GM21423 (cell line): ENCODE measurements around the gene MYBPC2.
"Not testable (repeated sequence)": the region's sequence is repeated elsewhere in the genome, so short reads cannot be mapped to it uniquely, and the experiment has no call there.

ENCODE experiments used
- ATAC-seq: cut with Tn5 transposase; IDR thresholded peaks from one replicate; pipeline ENCODE4 v1.9.1; 2021; ENCODE audit warnings: mild to moderate bottlenecking, moderate library complexity; ENCODE audit not compliant: unreplicated experiment

The MYBPC2 gene

GRCh38 chr19:50457300-50457699 is 24.6 kb downstream of the MYBPC2 start:
- no peak for ATAC-seq

GRCh38 chr19:50458396-50459066 is 25.8 kb downstream of the MYBPC2 start:
- no peak for ATAC-seq

- no peak for ATAC-seq
These were observed 26.4 kb downstream of the MYBPC2 start for GRCh38 chr19:50459067-50459456.

GRCh38 chr19:50459638-50460037 is 26.9 kb downstream of the MYBPC2 start:
- no peak for ATAC-seq

GRCh38 chr19:50460161-50460765 is 27.6 kb downstream of the MYBPC2 start:
- peak; percentile 55 for ATAC-seq

- ATAC-seq: peak; percentile 44
These were observed 28.6 kb downstream of the MYBPC2 start for GRCh38 chr19:50461066-50461875.

GRCh38 chr19:50462970-50463369 is 30.3 kb downstream of the MYBPC2 start:
- no peak for ATAC-seq

- ATAC-seq: no peak
These were observed 31.7 kb downstream of the MYBPC2 start for GRCh38 chr19:50464348-50464747.

GRCh38 chr19:50465000-50465399 is 32.3 kb downstream of the MYBPC2 start:
- no peak for ATAC-seq

- ATAC-seq: no peak
These were observed 33.5 kb downstream of the MYBPC2 start for GRCh38 chr19:50465986-50466705.

- ATAC-seq: no peak
These were observed 34.0 kb downstream of the MYBPC2 start for GRCh38 chr19:50466706-50467039.

GRCh38 chr19:50467566-50467965 is 34.9 kb downstream of the MYBPC2 start:
- ATAC-seq: no peak

- ATAC-seq: no peak
These were observed 36.1 kb downstream of the MYBPC2 start for GRCh38 chr19:50468818-50469217.

GRCh38 chr19:50473336-50473735 is 40.6 kb downstream of the MYBPC2 start:
- ATAC-seq: not testable (repeated sequence)

GRCh38 chr19:50475101-50475568 is 42.4 kb downstream of the MYBPC2 start:
- ATAC-seq: no peak

GRCh38 chr19:50475736-50476223 is 43.1 kb downstream of the MYBPC2 start:
- no peak for ATAC-seq

- ATAC-seq: peak; percentile 88
These were observed 43.7 kb downstream of the MYBPC2 start, which contains the start of the genes EMC10 and GARIN5A for GRCh38 chr19:50476224-50476906. Gene EMC10 (plus strand): TSS chr19:50476507. CDS start chr19:50476545, 38 bp downstream. Gene GARIN5A (minus strand): TSS chr19:50476848. CDS start chr19:50476388, 460 bp downstream.

- no peak for ATAC-seq
These were observed 44.2 kb downstream of the MYBPC2 start for GRCh38 chr19:50476907-50477238.

- no peak for ATAC-seq
These were observed 45.2 kb downstream of the MYBPC2 start for GRCh38 chr19:50477751-50478515.
